Esophagus (tissue), 2 donors: ENCODE results near the gene LIN28B. TPM values are rescaled to one million over a fixed set of nuclear protein-coding genes. Genes with fewer than 3 reads are reported as not detected.

Source experiments
- H3K27ac ChIP-seq, 2 donors: one replicate each; pipeline ENCODE4 v1.5.1; 2013; ENCODE audit warnings: low read depth in 2 of 2, mild to moderate bottlenecking in 2 of 2, inconsistent platforms in 1 of 2, low read length in 1 of 2, moderate library complexity in 1 of 2
- H3K27me3 ChIP-seq, 2 donors: one replicate each; pipeline ENCODE4 v1.6.1; 2013; ENCODE audit warnings: low read length in 2 of 2, control low read depth in 1 of 2, mild to moderate bottlenecking in 1 of 2; ENCODE audit not compliant: insufficient read depth in 2 of 2, control insufficient read depth in 1 of 2
- H3K36me3 ChIP-seq, 2 donors: one replicate each; pipeline ENCODE4 v1.6.1; 2013; ENCODE audit warnings: low read length in 1 of 2; ENCODE audit not compliant: control insufficient read depth in 2 of 2, insufficient read depth in 2 of 2
- H3K4me1 ChIP-seq, 2 donors: one replicate each; pipeline ENCODE4 v1.6.1; 2013; ENCODE audit warnings: low read length in 1 of 2; ENCODE audit not compliant: control insufficient read depth in 2 of 2, insufficient read depth in 2 of 2
- H3K4me3 ChIP-seq, 2 donors: one replicate each; pipeline ENCODE4 v1.5.1; 2013; ENCODE audit warnings: low read length in 2 of 2, mild to moderate bottlenecking in 2 of 2, low read depth in 1 of 2, moderate library complexity in 1 of 2
- H3K9me3 ChIP-seq, 2 donors: one replicate each; pipeline ENCODE4 v1.6.1; 2013; ENCODE audit warnings: mild to moderate bottlenecking in 2 of 2, low read depth in 1 of 2, low read length in 1 of 2, moderate library complexity in 1 of 2; ENCODE audit not compliant: control insufficient read depth in 2 of 2, insufficient read depth in 1 of 2
- WGBS, 2 donors: extraction: QIAGEN DNeasy Blood & Tissue Kit; methylation state at CpG; one replicate each; pipeline ENCODE4 v1.1.7; 2013; 5-methylcytosine and 5-hydroxymethylcytosine counted together
- polyA plus RNA-seq, 2 donors: library from polyadenylated mRNA; stranded (reverse); fragments of 200-250 nt; gene quantifications; one replicate each; pipeline ENCODE4 v1.2.3, GENCODE V29; 2013
- donor health status: healthy with polysubstance abuse.
- donor health status: Bipolar disorder and iron deficiency.

The LIN28B gene
- polyA plus RNA-seq, 2 donors = not detected

GRCh38 chr6:105051941-105052471 lies 95.1 kb downstream of the LIN28B start:
- Histone ChIP-seq H3K9me3 (no peaks in the 10 kb centered on the region), H3K4me3 (no peak overlapping the region), H3K27me3 (no peaks in the 10 kb centered on the region), H3K27ac (no peak overlapping the region), H3K4me1 (no peaks in the 10 kb centered on the region), H3K36me3 (no peaks in the 10 kb centered on the region)
- WGBS, 2 donors = 57 to 67% methylated on average over 3 of the region's 3 CpGs

GRCh38 chr6:105056646-105057045 lies 99.7 kb downstream of the LIN28B start:
- Histone ChIP-seq H3K27me3 (peaks cover 0 to 2% of the 10 kb centered on the region in 2 donors), H3K9me3 (no peaks in the 10 kb centered on the region), H3K36me3 (no peaks in the 10 kb centered on the region), H3K4me1 (no peaks in the 10 kb centered on the region), H3K4me3 (no peak overlapping the region), H3K27ac (no peak overlapping the region)
- 89 to 91% methylated on average over 3 of the region's 3 CpGs for WGBS, 2 donors

- Histone ChIP-seq H3K27me3 (peaks cover 0 to 2% of the 10 kb centered on the region in 2 donors), H3K4me1 (no peaks in the 10 kb centered on the region), H3K36me3 (no peaks in the 10 kb centered on the region), H3K4me3 (no peak overlapping the region), H3K27ac (no peak overlapping the region), H3K9me3 (no peaks in the 10 kb centered on the region)
- WGBS, 2 donors = 81 to 91% methylated on average over 1 of the region's 1 CpG
Observed at GRCh38 chr6:105057160-105057559, 100.3 kb downstream of the LIN28B start.

- no peaks in the 10 kb centered on the region for H3K36me3 ChIP-seq
- H3K4me1 ChIP-seq = no peaks in the 10 kb centered on the region
- H3K27me3 ChIP-seq = peaks cover 0 to 2% of the 10 kb centered on the region in 2 donors
Observed at GRCh38 chr6:105058316-105058715, 101.4 kb downstream of the LIN28B start.

GRCh38 chr6:105058846-105059245 lies 101.9 kb downstream of the LIN28B start:
- Histone ChIP-seq H3K4me3 (no peak overlapping the region), H3K9me3 (no peaks in the 10 kb centered on the region), H3K27ac (no peak overlapping the region), H3K4me1 (no peaks in the 10 kb centered on the region), H3K27me3 (peaks cover 0 to 2% of the 10 kb centered on the region in 2 donors), H3K36me3 (no peaks in the 10 kb centered on the region)
- 59 to 60% methylated on average over 4 of the region's 4 CpGs for WGBS, 2 donors

More at GRCh38 chr6:105058316-105058715, 101.4 kb downstream of the LIN28B start:
- H3K9me3 ChIP-seq = no peaks in the 10 kb centered on the region
- no peak overlapping the region for H3K4me3 ChIP-seq
- H3K27ac ChIP-seq = no peak overlapping the region

GRCh38 chr6:105066233-105066632 lies 109.3 kb downstream of the LIN28B start:
- H3K27ac ChIP-seq = no peak overlapping the region
- no peaks in the 10 kb centered on the region for H3K27me3 ChIP-seq
- H3K4me3 ChIP-seq = no peak overlapping the region
- H3K9me3 ChIP-seq = peaks cover 0 to 2% of the 10 kb centered on the region in 2 donors
- 31 to 43% methylated on average over 3 of the region's 3 CpGs for whole genome bisulfite sequencing, 2 donors
- H3K4me1 ChIP-seq = no peaks in the 10 kb centered on the region
- no peaks in the 10 kb centered on the region for H3K36me3 ChIP-seq

GRCh38 chr6:105066836-105067235 lies 109.9 kb downstream of the LIN28B start:
- Histone ChIP-seq H3K27ac (no peak overlapping the region), H3K36me3 (no peaks in the 10 kb centered on the region), H3K4me1 (no peaks in the 10 kb centered on the region), H3K27me3 (no peaks in the 10 kb centered on the region), H3K4me3 (no peak overlapping the region), H3K9me3 (peaks cover 0 to 2% of the 10 kb centered on the region in 2 donors)
- 40 to 46% methylated on average over 3 of the region's 3 CpGs for WGBS, 2 donors

GRCh38 chr6:105067329-105067728 lies 110.4 kb downstream of the LIN28B start:
- Histone ChIP-seq H3K4me1 (no peaks in the 10 kb centered on the region), H3K27ac (no peak overlapping the region), H3K36me3 (no peaks in the 10 kb centered on the region), H3K27me3 (no peaks in the 10 kb centered on the region), H3K4me3 (no peak overlapping the region), H3K9me3 (peaks cover 0 to 2% of the 10 kb centered on the region in 2 donors)
- WGBS, 2 donors = 25 to 27% methylated on average over 1 of the region's 1 CpG

GRCh38 chr6:105068407-105068806 lies 111.5 kb downstream of the LIN28B start:
- no peaks in the 10 kb centered on the region for H3K36me3 ChIP-seq
- no peak overlapping the region for H3K27ac ChIP-seq
- H3K27me3 ChIP-seq = no peaks in the 10 kb centered on the region
- H3K9me3 ChIP-seq = peaks cover 0 to 2% of the 10 kb centered on the region in 2 donors
- WGBS, 2 donors = 69 to 71% methylated on average over 2 of the region's 2 CpGs
- H3K4me1 ChIP-seq = no peaks in the 10 kb centered on the region
- no peak overlapping the region for H3K4me3 ChIP-seq

GRCh38 chr6:105069821-105070445 lies 113.0 kb downstream of the LIN28B start:
- Histone ChIP-seq H3K4me1 (no peaks in the 10 kb centered on the region), H3K27ac (no peak overlapping the region), H3K4me3 (no peak overlapping the region), H3K36me3 (no peaks in the 10 kb centered on the region), H3K9me3 (peaks cover 0 to 2% of the 10 kb centered on the region in 2 donors), H3K27me3 (no peaks in the 10 kb centered on the region)
- WGBS, 2 donors = 78 to 92% methylated on average over 1 of the region's 1 CpG
